ENCODE measurements around the gene MRFAP1L1. TPM values are rescaled to one million over a fixed set of nuclear protein-coding genes. Genes with fewer than 3 reads are reported as not detected.

MRFAP1L1 gene
- total RNA-seq, 1 donor, result 25.0 TPM

DNA sequence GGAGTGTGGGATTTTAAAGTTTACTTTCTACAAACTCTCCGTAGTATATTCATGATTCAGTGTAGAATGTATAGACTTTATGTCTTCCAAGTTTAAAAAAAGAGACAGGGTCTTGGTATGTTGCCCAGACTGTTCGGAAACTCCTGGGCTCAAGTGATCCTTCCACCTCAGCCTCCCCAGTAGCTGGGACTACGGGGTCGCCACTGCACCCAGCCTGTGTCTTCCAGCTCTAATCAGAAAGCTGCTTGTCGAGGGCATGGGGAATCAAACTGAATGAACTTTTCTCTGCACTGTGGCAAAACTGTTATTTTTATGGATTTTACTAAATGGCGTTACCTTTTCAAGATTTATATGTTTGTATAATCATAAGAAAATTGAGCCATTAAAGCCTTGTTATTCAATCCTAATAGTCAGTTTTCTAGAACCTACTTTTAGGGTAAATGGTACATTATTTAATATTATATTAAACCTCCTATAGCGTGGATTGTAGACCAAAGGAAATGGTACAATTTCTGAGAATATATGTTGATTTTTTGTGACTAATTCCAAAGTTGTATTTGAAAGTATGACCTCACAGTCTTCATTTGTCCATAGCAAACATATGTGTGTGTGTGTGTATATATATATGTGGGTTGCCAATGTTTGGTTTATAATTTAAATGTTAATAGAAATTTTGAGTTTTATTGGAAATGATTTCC is 7.4 kb upstream of the MRFAP1L1 start:
- DNase-seq (ENCODE audit: low read depth in 2 of 3, low spot score in 2 of 3), result no peak

DNA sequence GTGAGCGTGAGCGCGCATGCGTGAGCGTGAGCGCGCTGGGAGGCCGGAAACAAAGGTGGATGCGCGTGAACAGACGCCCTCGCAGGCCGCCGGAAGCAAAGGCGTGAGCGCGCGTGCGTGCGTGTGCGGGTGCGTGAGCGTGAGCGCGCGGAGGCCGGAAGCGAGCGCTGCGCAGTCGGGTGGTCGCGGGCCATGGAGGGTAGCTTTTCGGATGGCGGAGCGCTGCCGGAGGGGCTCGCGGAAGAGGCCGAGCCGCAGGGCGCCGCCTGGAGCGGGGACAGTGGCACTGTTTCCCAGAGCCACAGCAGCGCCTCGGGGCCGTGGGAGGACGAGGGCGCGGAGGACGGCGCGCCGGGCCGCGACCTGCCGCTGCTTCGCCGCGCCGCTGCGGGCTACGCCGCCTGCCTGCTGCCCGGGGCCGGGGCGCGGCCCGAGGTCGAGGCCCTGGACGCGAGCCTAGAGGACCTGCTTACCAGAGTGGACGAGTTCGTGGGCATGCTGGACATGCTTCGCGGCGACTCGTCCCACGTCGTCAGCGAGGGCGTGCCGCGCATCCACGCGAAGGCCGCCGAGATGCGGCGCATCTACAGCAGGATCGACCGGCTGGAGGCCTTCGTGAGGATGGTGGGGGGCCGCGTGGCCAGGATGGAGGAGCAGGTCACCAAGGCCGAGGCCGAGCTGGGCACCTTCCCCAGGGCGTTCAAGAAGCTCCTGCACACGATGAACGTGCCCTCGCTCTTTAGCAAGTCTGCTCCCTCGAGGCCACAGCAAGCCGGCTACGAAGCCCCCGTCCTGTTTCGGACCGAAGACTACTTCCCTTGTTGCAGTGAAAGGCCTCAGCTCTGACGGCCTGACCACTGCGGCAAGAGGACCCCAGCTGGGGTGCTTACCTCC is 6.6 kb upstream of the MRFAP1L1 start, which contains the start of gene BLOC1S4:
BLOC1S4 (plus strand) TSS at position 157 of the 894 bp plus-strand sequence; CDS start at position 193, 36 bp downstream.
- DNase-seq (ENCODE audit: low read depth in 2 of 3, low spot score in 2 of 3), result peak; percentile 92 to 95 (median 93)

DNA sequence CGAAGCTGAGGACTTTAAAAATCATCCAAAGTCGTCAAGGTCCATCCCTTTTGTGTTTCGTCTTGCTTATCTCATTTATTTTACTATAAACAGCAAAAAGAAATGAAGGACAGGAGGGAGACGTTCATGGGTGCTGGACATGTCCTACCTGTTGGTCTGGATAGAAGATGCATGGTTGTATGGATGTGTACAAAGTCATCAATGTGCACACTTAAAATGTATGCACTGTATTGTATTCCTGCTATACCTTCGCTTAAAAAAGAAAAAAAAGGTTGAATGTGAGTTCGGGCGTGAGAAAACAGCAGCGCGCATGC is 6.0 kb upstream of the MRFAP1L1 start:
- DNase-seq (ENCODE audit: low read depth in 2 of 3, low spot score in 2 of 3), result no peak

GRCh38 chr4:6714954-6715353 is 5.3 kb upstream of the MRFAP1L1 start:
- DNase-seq (ENCODE audit: low read depth in 2 of 3, low spot score in 2 of 3), result no peak

- DNase-seq (ENCODE audit: low read depth in 2 of 3, low spot score in 2 of 3), result peak in 1 of 3 donors; percentile 24
Measured at GRCh38 chr4:6710996-6711395, 1.3 kb upstream of the MRFAP1L1 start.

- DNase-seq (ENCODE audit: low read depth in 2 of 3, low spot score in 2 of 3), result no peak
Measured at GRCh38 chr4:6710282-6710681, 617 bp upstream of the MRFAP1L1 start.

- DNase-seq (ENCODE audit: low read depth in 2 of 3, low spot score in 2 of 3), result no peak
Measured at GRCh38 chr4:6706173-6706572, 3.5 kb downstream of the MRFAP1L1 start.

- DNase-seq (ENCODE audit: low read depth in 2 of 3, low spot score in 2 of 3), result no peak
Measured at GRCh38 chr4:6705646-6706045, 4.0 kb downstream of the MRFAP1L1 start.

DNA sequence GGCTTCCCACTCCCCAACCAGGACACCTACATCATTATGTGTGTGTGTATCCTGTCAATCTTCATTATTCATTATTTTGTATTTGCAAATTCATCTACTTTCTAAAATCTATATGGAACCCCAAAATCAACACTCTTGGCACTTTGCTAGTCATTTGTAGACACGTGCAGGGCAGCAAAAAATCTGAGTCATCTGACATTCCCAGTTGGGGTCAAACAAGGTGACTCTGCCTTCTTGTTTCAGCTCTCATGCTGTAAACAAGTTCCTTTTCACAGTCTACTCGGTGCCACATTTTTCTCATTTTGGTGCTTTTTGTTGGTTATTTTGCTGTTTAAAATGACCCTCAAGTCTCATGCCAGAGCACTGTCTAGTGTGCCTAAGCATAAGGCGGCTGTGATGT is 5.9 kb downstream of the MRFAP1L1 start:
- DNase-seq (ENCODE audit: low read depth in 2 of 3, low spot score in 2 of 3), result no peak

- DNase-seq (ENCODE audit: low read depth in 2 of 3, low spot score in 2 of 3), result no peak
Measured at GRCh38 chr4:6702761-6703160, 6.9 kb downstream of the MRFAP1L1 start.

DNA sequence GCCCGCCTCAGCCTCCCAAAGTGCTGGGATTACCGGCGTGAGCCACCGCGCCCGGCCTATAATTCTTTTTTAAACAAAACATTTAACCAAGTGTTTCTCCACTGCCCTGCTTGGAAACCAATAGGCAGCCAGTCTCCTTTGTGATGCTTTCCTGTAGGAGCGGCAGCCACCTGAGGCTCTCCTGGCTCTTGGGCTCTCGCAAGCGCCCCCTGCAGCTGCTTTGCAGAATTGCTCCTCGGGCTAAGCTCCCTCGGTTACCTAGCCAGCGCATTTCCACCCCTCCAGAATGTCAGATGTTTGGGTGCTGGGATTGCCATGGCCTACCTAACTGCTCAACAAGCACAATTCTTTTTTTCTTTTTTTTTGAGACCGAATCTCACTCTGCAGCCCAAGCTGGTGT is 8.3 kb downstream of the MRFAP1L1 start:
- DNase-seq (ENCODE audit: low read depth in 2 of 3, low spot score in 2 of 3), result no peak

DNA sequence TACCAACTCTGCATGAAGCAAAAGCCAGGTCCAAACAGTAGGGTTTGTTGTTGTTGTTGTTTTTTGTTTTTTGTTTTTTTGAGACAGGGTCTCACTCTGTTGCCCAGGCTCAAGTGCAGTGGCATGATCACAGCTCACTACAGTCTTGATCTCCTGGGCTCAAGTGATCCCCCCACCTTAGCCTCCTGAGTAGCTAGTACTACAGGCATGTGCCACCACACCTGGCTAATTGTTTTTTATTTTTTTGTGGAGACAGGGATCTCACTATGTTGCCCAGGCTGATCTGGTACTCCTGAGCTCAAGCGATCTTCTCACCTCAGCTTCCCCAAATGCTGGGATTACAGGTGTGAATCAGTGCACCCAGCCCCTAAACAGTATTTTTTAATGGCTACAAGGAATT is 9.8 kb downstream of the MRFAP1L1 start:
- no peak for DNase-seq (ENCODE audit: low read depth in 2 of 3, low spot score in 2 of 3)

DNA sequence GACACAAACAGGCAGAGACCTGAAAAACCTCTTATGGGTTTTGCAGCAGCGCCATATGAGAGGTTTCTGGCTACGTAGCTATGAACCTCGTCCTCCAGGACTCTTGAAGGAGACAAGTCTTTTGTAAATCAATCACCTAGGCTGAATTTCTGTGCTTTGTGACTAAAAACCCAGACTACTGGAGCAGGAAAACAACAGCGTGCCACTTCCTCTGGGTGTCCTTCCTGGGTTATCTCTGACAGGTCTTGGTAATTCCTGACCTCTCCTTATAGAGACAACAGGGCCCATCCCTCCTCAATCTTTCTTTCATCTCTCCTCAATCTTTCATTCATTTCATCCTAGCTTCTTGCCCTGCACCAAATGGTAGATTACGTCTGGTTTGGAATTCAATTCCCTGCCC is 10.3 kb downstream of the MRFAP1L1 start:
- no peak for DNase-seq (ENCODE audit: low read depth in 2 of 3, low spot score in 2 of 3)

- no peak for DNase-seq (ENCODE audit: low read depth in 2 of 3, low spot score in 2 of 3)
Measured at GRCh38 chr4:6697131-6697530, 12.5 kb downstream of the MRFAP1L1 start.

GRCh38 chr4:6696611-6697010 is 13.1 kb downstream of the MRFAP1L1 start:
- DNase-seq (ENCODE audit: low read depth in 2 of 3, low spot score in 2 of 3), result no peak

- peak in 1 of 3 donors; percentile 30 for DNase-seq (ENCODE audit: low read depth in 2 of 3, low spot score in 2 of 3)
Measured at GRCh38 chr4:6695660-6696610, 13.7 kb downstream of the MRFAP1L1 start.

GRCh38 chr4:6694177-6694901 is 15.3 kb downstream of the MRFAP1L1 start:
- no peak for DNase-seq (ENCODE audit: low read depth in 2 of 3, low spot score in 2 of 3)

DNA sequence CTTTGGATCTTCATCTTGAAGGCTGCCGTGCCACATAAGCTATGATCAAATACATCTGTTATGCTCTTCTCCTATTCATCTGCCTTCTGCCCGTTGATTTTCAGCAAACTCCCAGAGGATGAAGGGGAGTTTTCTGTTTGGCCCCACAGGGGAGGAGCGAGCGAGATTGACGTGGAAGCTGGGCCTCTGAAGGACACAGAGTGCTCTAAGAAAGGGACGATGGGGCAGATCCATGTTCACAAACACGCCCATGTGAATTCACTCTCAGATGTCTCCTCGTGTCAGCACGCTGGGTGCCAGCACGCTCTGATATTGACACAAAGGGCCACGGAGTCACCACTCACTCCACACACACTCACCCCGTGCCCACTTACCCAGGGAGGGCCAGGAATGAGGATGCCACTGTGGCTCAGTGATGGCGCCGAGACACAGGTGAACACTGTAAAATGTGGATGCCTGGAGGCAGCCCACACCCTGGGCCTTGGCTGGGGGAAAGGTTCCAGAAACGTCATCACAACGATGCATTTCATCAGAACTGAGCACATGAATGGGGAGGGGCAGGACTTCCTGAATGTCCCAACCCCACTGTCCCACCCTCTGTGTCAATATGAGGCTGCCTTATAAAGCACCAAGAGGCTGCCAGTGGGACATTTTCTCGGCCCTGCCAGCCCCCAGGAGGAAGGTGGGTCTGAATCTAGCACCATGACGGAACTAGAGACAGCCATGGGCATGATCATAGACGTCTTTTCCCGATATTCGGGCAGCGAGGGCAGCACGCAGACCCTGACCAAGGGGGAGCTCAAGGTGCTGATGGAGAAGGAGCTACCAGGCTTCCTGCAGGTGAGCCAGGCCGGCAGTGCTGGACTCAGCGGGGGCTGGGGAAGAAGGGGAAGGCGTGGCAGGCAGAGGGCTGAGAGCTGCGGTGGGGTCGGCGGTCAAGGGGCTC is 16.2 kb downstream of the MRFAP1L1 start, which contains the start of gene S100P:
S100P (plus strand) TSS at position 648 of the 946 bp plus-strand sequence; CDS start at position 703, 55 bp downstream.
- no peak for DNase-seq (ENCODE audit: low read depth in 2 of 3, low spot score in 2 of 3)

DNA sequence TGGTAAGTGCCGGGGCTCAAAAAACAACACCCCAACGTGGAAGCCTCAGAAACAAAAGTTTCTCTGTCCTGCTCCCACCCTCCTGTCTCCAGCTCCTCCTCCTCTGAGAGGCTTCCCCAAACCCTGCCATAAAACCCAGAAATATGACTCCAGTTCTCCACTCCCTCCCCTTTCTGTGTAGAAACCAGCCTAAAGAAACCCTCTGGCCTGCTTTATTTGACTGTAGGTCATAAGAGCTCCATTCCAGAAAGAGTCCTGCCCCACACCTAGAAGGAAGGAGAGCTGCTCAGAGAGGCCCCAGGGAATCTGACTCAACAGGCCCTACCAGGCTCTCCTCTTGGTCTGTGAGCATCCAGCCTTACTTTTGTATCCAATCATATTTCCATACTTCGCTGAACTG is 16.9 kb downstream of the MRFAP1L1 start:
- no peak for DNase-seq (ENCODE audit: low read depth in 2 of 3, low spot score in 2 of 3)

Measured in hematopoietic multipotent progenitor cell (in vitro differentiated cells).